Measurements from ENCODE around the gene GALP. TPM values are rescaled to one million over a fixed set of nuclear protein-coding genes. Genes with fewer than 3 reads are reported as not detected.
"Not testable (repeated sequence)": the region's sequence is repeated elsewhere in the genome, so short reads cannot be mapped to it uniquely, and the experiment has no call there.

GALP gene
- total RNA-seq, 2 donors from 2014 or later, result not detected

GRCh38 chr19:56174086-56174485, 1.7 kb upstream of the GALP start:
- no peak for DNase-seq
- ATAC-seq, result no peak
- intact Hi-C loops (cut with DNase I, micrococcal nuclease), result loop anchor here in 1 of 2 donors (10.0 kb wide), 1 partner anchor 99 kb away; no protein-coding TSS in a partner anchor

- intact Hi-C loops (cut with DNase I, micrococcal nuclease), result loop anchor here in 1 of 2 donors (10.0 kb wide), 1 partner anchor 100 kb away; no protein-coding TSS in a partner anchor
- ATAC-seq (peak; percentile 29), DNase-seq (no peak)
These were observed 1.3 kb upstream of the GALP start for GRCh38 chr19:56174550-56174949.

- intact Hi-C loops (cut with DNase I, micrococcal nuclease), result loop anchor here in 1 of 2 donors (10.0 kb wide), 1 partner anchor 102 kb away; no protein-coding TSS in a partner anchor
- ATAC-seq, DNase-seq: not testable (repeated sequence)
These were observed 502 bp downstream of the GALP start for GRCh38 chr19:56176310-56176709.

GRCh38 chr19:56176881-56177280, 1.1 kb downstream of the GALP start:
- intact Hi-C loops (cut with DNase I, micrococcal nuclease), result loop anchor here in 1 of 2 donors (10.0 kb wide), 1 partner anchor 102 kb away; no protein-coding TSS in a partner anchor
- ATAC-seq (no peak), DNase-seq (no peak)

- ATAC-seq (no peak), DNase-seq (no peak)
- intact Hi-C loops (cut with DNase I, micrococcal nuclease), result loop anchor here in 1 of 2 donors (10.0 kb wide), 1 partner anchor 103 kb away; no protein-coding TSS in a partner anchor
These were observed 1.9 kb downstream of the GALP start for GRCh38 chr19:56177564-56178243.

GRCh38 chr19:56189785-56190184, 14.0 kb downstream of the GALP start:
- ATAC-seq, result no peak
- intact Hi-C loops (cut with DNase I, micrococcal nuclease), result no loop called here
- DNase-seq, result no peak

GRCh38 chr19:56191115-56191514, 15.3 kb downstream of the GALP start:
- DNase-seq (no peak), ATAC-seq (no peak)
- intact Hi-C loops (cut with DNase I, micrococcal nuclease), result no loop called here

- ATAC-seq, result no peak
- intact Hi-C loops (cut with DNase I, micrococcal nuclease), result no loop called here
- DNase-seq, result no peak
These were observed 15.9 kb downstream of the GALP start for GRCh38 chr19:56191711-56192110.

- no peak for DNase-seq
- intact Hi-C loops (cut with DNase I, micrococcal nuclease), result no loop called here
- ATAC-seq, result no peak
These were observed 18.3 kb downstream of the GALP start for GRCh38 chr19:56193981-56194640.

GRCh38 chr19:56197646-56198045, 21.8 kb downstream of the GALP start, which contains the start of gene ZSCAN5B:
Gene ZSCAN5B, minus strand, starts transcription at chr19:56197783. Its CDS starts 4,731 bp downstream, at chr19:56193052.
- intact Hi-C loops (cut with DNase I, micrococcal nuclease); DNase-seq; ATAC-seq: not testable (repeated sequence)

- intact Hi-C loops (cut with DNase I, micrococcal nuclease), result no loop called here
- no peak for ATAC-seq
These were observed 23.9 kb downstream of the GALP start for GRCh38 chr19:56199687-56200086.

GRCh38 chr19:56201973-56202372, 26.2 kb downstream of the GALP start, which contains the start of gene ZSCAN5C:
Gene ZSCAN5C, plus strand, starts transcription at chr19:56202273. Its CDS starts 3,641 bp downstream, at chr19:56205914.
- DNase-seq, result no peak
- ATAC-seq, result no peak
- intact Hi-C loops (cut with DNase I, micrococcal nuclease), result no loop called here

More at GRCh38 chr19:56199687-56200086, 23.9 kb downstream of the GALP start:
- DNase-seq, result no peak

GRCh38 chr19:56207581-56207980, 31.8 kb downstream of the GALP start:
- ATAC-seq, result not testable (repeated sequence)

GRCh38 chr19:56209091-56209490, 33.3 kb downstream of the GALP start:
- ATAC-seq (no peak), DNase-seq (no peak)
- intact Hi-C loops (cut with DNase I, micrococcal nuclease), result no loop called here

More at GRCh38 chr19:56207581-56207980, 31.8 kb downstream of the GALP start:
- intact Hi-C loops (cut with DNase I, micrococcal nuclease); DNase-seq: not testable (repeated sequence)

GRCh38 chr19:56210036-56210435, 34.2 kb downstream of the GALP start:
- intact Hi-C loops (cut with DNase I, micrococcal nuclease); DNase-seq; ATAC-seq: not testable (repeated sequence)

GRCh38 chr19:56211718-56212117, 35.9 kb downstream of the GALP start:
- no peak for DNase-seq
- intact Hi-C loops (cut with DNase I, micrococcal nuclease), result no loop called here
- no peak for ATAC-seq

GRCh38 chr19:56217039-56217949, 41.5 kb downstream of the GALP start:
- intact Hi-C loops (cut with DNase I, micrococcal nuclease), result no loop called here
- ATAC-seq (no peak), DNase-seq (no peak)

- intact Hi-C loops (cut with DNase I, micrococcal nuclease), result no loop called here
- no peak for ATAC-seq
- no peak for DNase-seq
These were observed 43.2 kb downstream of the GALP start for GRCh38 chr19:56218961-56219360.

GRCh38 chr19:56221442-56221841, 45.6 kb downstream of the GALP start:
- peak; percentile 67 for ATAC-seq
- DNase-seq; intact Hi-C loops (cut with DNase I, micrococcal nuclease): not testable (repeated sequence)
